HAP-1 (cell line): ENCODE results near the gene CSAD.

ENCODE experiments used
- DNase-seq, 2 experiments: peaks; one replicate each; pipeline ENCODE4 v3.0.0-alpha.2; 2016 to 2020; ENCODE audit warnings: low spot score in 2 of 2
- H3K27me3 ChIP-seq: fragments of 250-450 bp; sonication (Bioruptor Pico); 2 replicates; pipeline ENCODE4 v1.5.1; 2020; ENCODE audit warnings: low read depth, mild to moderate bottlenecking, moderate library complexity
- H3K36me3 ChIP-seq: fragments of 250-450 bp; sonication (Bioruptor Pico); replicated peaks from 2 replicates; pipeline ENCODE4 v1.5.1; 2020; ENCODE audit warnings: mild to moderate bottlenecking
- H3K4me1 ChIP-seq: fragments of 250-450 bp; sonication (Bioruptor Pico); 2 replicates; pipeline ENCODE4 v1.5.1; 2020; ENCODE audit warnings: mild to moderate bottlenecking
- H3K4me3 ChIP-seq: fragments of 250-450 bp; sonication (Bioruptor Pico); 2 replicates; pipeline ENCODE4 v1.5.1; 2020; ENCODE audit warnings: mild to moderate bottlenecking, moderate library complexity
- H3K9me3 ChIP-seq: fragments of 250-450 bp; sonication (Bioruptor Pico); 2 replicates; pipeline ENCODE4 v1.5.1; 2020; ENCODE audit warnings: mild to moderate bottlenecking, moderate library complexity
- in situ Hi-C: fragments of 300-500 bp; cut with MboI; formaldehyde crosslinking; loops from 3 replicates; pipeline ENCODE4 v1.14.3; 2020; ENCODE audit warnings: low sequenced_read_pairs, inconsistent platforms, mixed read lengths

CSAD gene

GRCh38 chr12:53222170-53222721 is 41.5 kb upstream of the CSAD start:
- Histone ChIP-seq H3K4me3 (peak overlapping the region; percentile 65), H3K9me3 (no peaks in the 10 kb centered on the region), H3K27me3 (no peaks in the 10 kb centered on the region), H3K36me3 (no peaks in the 10 kb centered on the region), H3K4me1 (peaks cover 21% of the 10 kb centered on the region)
- no peak for DNase-seq
- in situ Hi-C loops = no loop called here

GRCh38 chr12:53221203-53222080 is 40.7 kb upstream of the CSAD start:
- H3K36me3 ChIP-seq = no peaks in the 10 kb centered on the region
- H3K9me3 ChIP-seq = no peaks in the 10 kb centered on the region
- no peaks in the 10 kb centered on the region for H3K27me3 ChIP-seq
- in situ Hi-C loops = no loop called here
- peaks cover 28% of the 10 kb centered on the region for H3K4me1 ChIP-seq
- peak in 1 of 2 experiments; percentile 75 for DNase-seq
- peak overlapping the region; percentile 65 for H3K4me3 ChIP-seq

GRCh38 chr12:53220694-53221202 is 40.0 kb upstream of the CSAD start:
- H3K36me3 ChIP-seq = no peaks in the 10 kb centered on the region
- no peaks in the 10 kb centered on the region for H3K9me3 ChIP-seq
- H3K4me3 ChIP-seq = peak overlapping the region; percentile 65
- peaks cover 28% of the 10 kb centered on the region for H3K4me1 ChIP-seq
- no peaks in the 10 kb centered on the region for H3K27me3 ChIP-seq
- in situ Hi-C loops = no loop called here
- peak; percentile 88 to 96 for DNase-seq

- in situ Hi-C loops = no loop called here
- Histone ChIP-seq H3K27me3 (no peaks in the 10 kb centered on the region), H3K4me1 (peaks cover 28% of the 10 kb centered on the region), H3K4me3 (peak overlapping the region; percentile 65), H3K9me3 (no peaks in the 10 kb centered on the region), H3K36me3 (no peaks in the 10 kb centered on the region)
- DNase-seq = peak; percentile 69 to 82
Observed at GRCh38 chr12:53219956-53220693, 39.4 kb upstream of the CSAD start.

GRCh38 chr12:53219292-53219955 is 38.7 kb upstream of the CSAD start:
- no peaks in the 10 kb centered on the region for H3K9me3 ChIP-seq
- DNase-seq = peak in 1 of 2 experiments; percentile 40
- H3K36me3 ChIP-seq = no peaks in the 10 kb centered on the region; the same call in 1 of the 2 replicates
- in situ Hi-C loops = no loop called here
- H3K4me3 ChIP-seq = peak overlapping the region; percentile 65
- no peaks in the 10 kb centered on the region for H3K27me3 ChIP-seq
- H3K4me1 ChIP-seq = peaks cover 28% of the 10 kb centered on the region

- DNase-seq = no peak
- Histone ChIP-seq H3K36me3 (peaks cover 5% of the 10 kb centered on the region), H3K4me1 (peaks cover 28% of the 10 kb centered on the region), H3K27me3 (no peaks in the 10 kb centered on the region), H3K4me3 (peak overlapping the region; percentile 65), H3K9me3 (no peaks in the 10 kb centered on the region)
- in situ Hi-C loops = no loop called here
Observed at GRCh38 chr12:53218551-53219291, 38.0 kb upstream of the CSAD start.

- Histone ChIP-seq H3K4me1 (peaks cover 28% of the 10 kb centered on the region), H3K4me3 (peak overlapping the region; percentile 5; the same call in 1 of the 2 replicates), H3K27me3 (no peaks in the 10 kb centered on the region), H3K9me3 (no peaks in the 10 kb centered on the region), H3K36me3 (peaks cover 13% of the 10 kb centered on the region)
- no peak for DNase-seq
- in situ Hi-C loops = no loop called here
Observed at GRCh38 chr12:53217931-53218307, 37.2 kb upstream of the CSAD start.

- Histone ChIP-seq H3K4me3 (peak overlapping the region; percentile 5; the same call in 1 of the 2 replicates), H3K36me3 (peaks cover 19% of the 10 kb centered on the region), H3K27me3 (no peaks in the 10 kb centered on the region), H3K4me1 (peaks cover 28% of the 10 kb centered on the region), H3K9me3 (no peaks in the 10 kb centered on the region)
- DNase-seq = peak; percentile 38 to 61
- in situ Hi-C loops = no loop called here
Observed at GRCh38 chr12:53217051-53217930, 36.6 kb upstream of the CSAD start.

- in situ Hi-C loops = no loop called here
- peaks cover 22% of the 10 kb centered on the region for H3K4me1 ChIP-seq
- peaks cover 33% of the 10 kb centered on the region for H3K36me3 ChIP-seq
- no peaks in the 10 kb centered on the region for H3K9me3 ChIP-seq
- H3K4me3 ChIP-seq = no peak overlapping the region
- no peaks in the 10 kb centered on the region for H3K27me3 ChIP-seq
- DNase-seq = no peak
Observed at GRCh38 chr12:53215497-53215896, 34.8 kb upstream of the CSAD start.

GRCh38 chr12:53214687-53215455 is 34.1 kb upstream of the CSAD start:
- DNase-seq = no peak
- peaks cover 22% of the 10 kb centered on the region for H3K4me1 ChIP-seq
- no peaks in the 10 kb centered on the region; the same call in 1 of the 2 replicates for H3K9me3 ChIP-seq
- H3K27me3 ChIP-seq = no peaks in the 10 kb centered on the region
- in situ Hi-C loops = loop anchor here (5.0 kb wide), 1 partner anchor 72 kb away; no protein-coding TSS in a partner anchor
- H3K4me3 ChIP-seq = no peak overlapping the region
- peaks cover 33% of the 10 kb centered on the region for H3K36me3 ChIP-seq

- in situ Hi-C loops = loop anchor here (5.0 kb wide), 1 partner anchor 73 kb away; no protein-coding TSS in a partner anchor
Observed at GRCh38 chr12:53214221-53214620, 33.5 kb upstream of the CSAD start.

More at GRCh38 chr12:53214221-53214620, 33.5 kb upstream of the CSAD start:
- Histone ChIP-seq H3K4me3 (no peak overlapping the region), H3K9me3 (no peaks in the 10 kb centered on the region; the same call in 1 of the 2 replicates), H3K4me1 (peaks cover 22% of the 10 kb centered on the region), H3K27me3 (no peaks in the 10 kb centered on the region), H3K36me3 (peaks cover 33% of the 10 kb centered on the region)
- DNase-seq = no peak
